ENCODE data around the gene PLA2G4B. TPM values are rescaled to one million over a fixed set of nuclear protein-coding genes. Genes with fewer than 3 reads are reported as not detected.

Gene PLA2G4B
- total RNA-seq, 1 donor from 2014 or later: 13.1 TPM

GRCh38 chr15:41790756-41791546 lies 47.7 kb upstream of the PLA2G4B start:
- no peak for DNase-seq (ENCODE audit: low spot score, unreplicated experiment)
- H3K27ac Mint-ChIP-seq: no peak overlapping the region
- no peaks in the 10 kb centered on the region for H3K9me3 Mint-ChIP-seq (ENCODE audit: low read depth)
- peaks cover 19% of the 10 kb centered on the region for H3K4me1 Mint-ChIP-seq (ENCODE audit: low read depth)
- no peak for TF ChIP-seq CTCF (IDR thresholded peaks at IDR 0.05; ENCODE audit: unreplicated experiment)
- H3K27me3 Mint-ChIP-seq: no peaks in the 10 kb centered on the region
- H3K36me3 Mint-ChIP-seq (ENCODE audit: insufficient read depth): no peaks in the 10 kb centered on the region
- H3K4me3 Mint-ChIP-seq (ENCODE audit: low read depth): no peak overlapping the region

- H3K36me3 Mint-ChIP-seq (ENCODE audit: insufficient read depth): no peaks in the 10 kb centered on the region
- no peak for TF ChIP-seq CTCF (IDR thresholded peaks at IDR 0.05; ENCODE audit: unreplicated experiment)
- H3K27ac Mint-ChIP-seq: no peak overlapping the region
- H3K4me3 Mint-ChIP-seq (ENCODE audit: low read depth): no peak overlapping the region
- no peak for DNase-seq (ENCODE audit: low spot score, unreplicated experiment)
- peaks cover 19% of the 10 kb centered on the region for H3K4me1 Mint-ChIP-seq (ENCODE audit: low read depth)
- no peaks in the 10 kb centered on the region for H3K9me3 Mint-ChIP-seq (ENCODE audit: low read depth)
- no peaks in the 10 kb centered on the region for H3K27me3 Mint-ChIP-seq
These were observed 47.1 kb upstream of the PLA2G4B start for GRCh38 chr15:41791547-41791937.

- Mint-ChIP-seq H3K36me3 (ENCODE audit: insufficient read depth) (no peaks in the 10 kb centered on the region), H3K27me3 (no peaks in the 10 kb centered on the region), H3K4me3 (ENCODE audit: low read depth) (no peak overlapping the region), H3K4me1 (ENCODE audit: low read depth) (peaks cover 19% of the 10 kb centered on the region), H3K9me3 (ENCODE audit: low read depth) (no peaks in the 10 kb centered on the region), H3K27ac (no peak overlapping the region)
- no peak for TF ChIP-seq CTCF (IDR thresholded peaks at IDR 0.05; ENCODE audit: unreplicated experiment)
- DNase-seq (ENCODE audit: low spot score, unreplicated experiment): no peak
These were observed 46.5 kb upstream of the PLA2G4B start for GRCh38 chr15:41792000-41792637.

GRCh38 chr15:41794081-41794480 lies 44.6 kb upstream of the PLA2G4B start:
- Mint-ChIP-seq H3K4me3 (ENCODE audit: low read depth) (no peak overlapping the region), H3K27me3 (no peaks in the 10 kb centered on the region), H3K4me1 (ENCODE audit: low read depth) (peaks cover 11% of the 10 kb centered on the region), H3K27ac (no peak overlapping the region), H3K36me3 (ENCODE audit: insufficient read depth) (no peaks in the 10 kb centered on the region), H3K9me3 (ENCODE audit: low read depth) (no peaks in the 10 kb centered on the region)
- DNase-seq (ENCODE audit: low spot score, unreplicated experiment): no peak
- no peak for TF ChIP-seq CTCF (IDR thresholded peaks at IDR 0.05; ENCODE audit: unreplicated experiment)

- no peak overlapping the region for H3K4me3 Mint-ChIP-seq (ENCODE audit: low read depth)
- TF ChIP-seq CTCF (IDR thresholded peaks at IDR 0.05; ENCODE audit: unreplicated experiment): no peak
- no peaks in the 10 kb centered on the region for H3K9me3 Mint-ChIP-seq (ENCODE audit: low read depth)
- no peak overlapping the region for H3K27ac Mint-ChIP-seq
- H3K27me3 Mint-ChIP-seq: no peaks in the 10 kb centered on the region
- H3K4me1 Mint-ChIP-seq (ENCODE audit: low read depth): no peaks in the 10 kb centered on the region
- no peak for DNase-seq (ENCODE audit: low spot score, unreplicated experiment)
- peaks cover 5% of the 10 kb centered on the region for H3K36me3 Mint-ChIP-seq (ENCODE audit: insufficient read depth)
These were observed 42.4 kb upstream of the PLA2G4B start for GRCh38 chr15:41795996-41796856.
